GM18519 (cell line): ENCODE results near the gene MTX3.

Experiments used
- ATAC-seq: cut with Tn5 transposase; IDR thresholded peaks from one replicate; pipeline ENCODE4 v1.9.1; 2021; ENCODE audit warnings: mild to moderate bottlenecking, moderate library complexity; ENCODE audit not compliant: unreplicated experiment, low FRiP score

MTX3 gene

DNA sequence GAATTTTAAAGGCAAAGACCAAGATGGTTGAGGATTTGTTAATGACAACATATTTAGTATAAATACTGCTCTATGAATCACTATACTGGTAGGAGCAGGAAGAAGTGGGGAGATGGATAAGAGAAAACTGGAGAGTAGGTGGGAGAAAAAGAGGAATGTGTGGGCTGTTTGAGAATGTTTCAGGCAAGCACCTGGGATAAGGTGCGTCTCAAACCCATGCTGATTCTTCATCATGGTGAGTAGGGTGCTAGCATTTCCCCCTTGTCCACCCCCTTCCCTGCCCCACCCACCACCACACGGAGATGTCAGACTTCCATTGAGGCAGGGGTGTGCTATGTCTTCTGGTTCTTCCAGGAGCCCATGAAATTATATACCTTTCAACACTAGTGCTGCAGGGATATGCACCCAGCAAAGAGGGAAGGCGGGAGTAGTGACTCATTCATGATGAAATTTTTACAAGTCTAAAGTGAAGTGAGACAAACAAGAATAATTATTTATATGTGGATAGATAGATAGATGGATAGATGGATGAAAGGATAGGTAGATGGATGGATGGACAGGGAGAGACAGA is 54.3 kb downstream of the MTX3 start:
- no peak for ATAC-seq

DNA sequence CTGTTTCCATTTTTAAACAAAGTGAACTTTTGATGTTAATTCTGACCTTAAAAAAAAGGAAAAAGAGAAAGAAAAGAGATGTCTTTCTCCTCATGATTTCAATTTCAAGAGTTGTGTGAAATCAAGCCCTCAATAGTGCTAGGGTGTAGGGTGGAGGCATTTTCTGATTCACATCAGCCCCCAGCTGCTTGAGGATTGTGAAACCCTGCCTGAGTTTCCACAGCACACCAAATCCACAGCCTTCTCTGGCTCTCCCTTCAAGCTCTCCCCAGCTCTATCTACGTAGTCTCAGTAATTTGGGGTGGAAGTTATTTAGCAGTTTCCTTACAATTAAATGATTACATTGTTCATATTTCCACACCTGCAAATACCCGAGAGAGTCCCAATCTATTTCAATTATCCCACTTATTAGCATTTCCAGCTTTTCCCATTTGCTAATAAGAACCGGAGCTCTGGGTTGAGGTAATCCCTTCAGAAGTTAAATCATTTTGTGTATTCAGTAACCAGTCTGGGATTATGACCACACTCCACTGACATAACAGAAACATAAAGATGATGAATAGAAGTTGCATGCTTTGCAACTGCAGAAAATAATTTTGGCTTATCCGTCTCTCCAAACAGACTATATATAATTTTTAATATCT is 54.9 kb downstream of the MTX3 start:
- no peak for ATAC-seq

DNA sequence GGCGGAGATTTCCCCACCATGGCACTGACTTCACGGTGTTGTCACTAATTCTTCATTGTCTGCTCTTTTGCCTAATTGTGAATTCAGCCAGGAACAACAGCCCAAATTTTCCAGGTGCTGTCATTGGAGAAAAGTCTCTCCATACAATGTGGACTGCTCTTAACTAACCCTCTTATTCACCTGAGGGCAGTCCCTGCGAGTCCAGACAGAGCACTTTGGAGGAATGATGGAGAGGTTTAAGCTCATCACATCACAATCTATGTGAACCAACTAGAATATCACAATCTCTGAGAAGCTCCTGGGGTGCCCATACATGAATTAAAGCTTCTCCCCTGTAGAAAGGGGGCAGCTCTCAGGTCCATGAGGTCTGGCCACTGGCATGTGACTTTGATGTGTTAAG is 56.4 kb downstream of the MTX3 start:
- no peak for ATAC-seq

DNA sequence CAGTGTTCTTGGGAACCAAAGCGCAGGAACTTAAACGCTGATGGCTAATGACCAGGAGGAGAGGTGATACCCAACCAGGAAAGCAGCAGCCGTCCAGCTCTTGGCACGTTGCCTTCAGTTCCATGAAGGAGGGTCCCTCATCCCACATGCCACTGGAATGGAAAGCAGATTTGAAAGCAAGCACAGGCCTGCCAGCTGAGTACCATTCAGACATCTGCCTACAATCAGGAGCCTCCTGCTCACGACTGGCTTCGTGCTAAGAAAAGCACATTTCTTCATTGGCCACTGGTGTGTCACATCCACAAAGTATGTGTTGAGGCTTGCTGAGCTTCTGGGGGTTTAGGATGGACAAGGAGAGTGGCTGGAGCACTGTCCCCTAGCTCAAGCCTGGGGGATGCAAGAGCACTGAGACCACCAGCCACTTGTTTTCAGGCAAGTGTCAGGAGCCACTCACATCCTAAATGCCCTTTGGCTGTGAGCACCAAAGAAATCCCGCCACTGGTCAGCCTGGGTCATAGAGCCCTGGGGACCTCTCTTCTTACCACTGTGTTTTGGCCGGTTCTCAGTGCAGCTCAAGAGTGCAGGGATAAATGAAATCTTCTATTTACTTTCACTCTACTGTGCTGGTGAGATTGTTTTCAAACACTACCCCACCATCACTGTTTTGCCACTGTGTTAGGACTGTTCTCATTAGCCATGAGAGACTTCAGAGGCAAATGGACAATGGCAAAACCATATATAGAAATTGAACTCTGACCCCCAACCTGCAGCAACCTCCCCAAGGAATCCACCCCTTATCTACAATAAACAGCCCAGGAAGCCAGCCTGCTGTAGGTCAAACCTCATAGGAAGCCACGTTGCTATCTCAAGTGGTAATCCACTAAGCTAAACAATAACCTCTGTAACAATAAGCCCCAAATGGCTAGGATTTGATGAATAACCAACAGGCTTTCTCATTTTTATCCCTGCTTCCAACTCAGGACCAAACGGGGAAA is 58.3 kb downstream of the MTX3 start:
- ATAC-seq = no peak

DNA sequence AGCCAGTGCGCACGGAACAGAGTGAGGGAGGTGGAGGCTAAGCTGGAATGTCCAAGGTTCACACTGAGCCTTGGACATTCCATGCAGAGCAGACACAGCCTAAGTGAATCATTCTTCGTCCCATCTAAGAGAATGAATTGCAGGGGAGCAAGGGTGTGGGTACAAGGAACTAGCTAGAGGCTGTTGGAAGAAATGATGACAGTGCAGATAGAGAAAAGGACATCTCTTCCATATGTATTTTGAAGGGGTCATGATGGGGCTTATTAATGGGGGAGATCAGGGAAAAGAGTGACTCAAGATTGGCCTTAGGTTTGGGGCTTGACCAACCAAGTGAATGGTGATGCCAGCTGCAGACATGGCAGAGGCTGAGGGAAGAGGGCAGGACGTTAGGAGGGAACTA is 59.2 kb downstream of the MTX3 start:
- no peak for ATAC-seq

DNA sequence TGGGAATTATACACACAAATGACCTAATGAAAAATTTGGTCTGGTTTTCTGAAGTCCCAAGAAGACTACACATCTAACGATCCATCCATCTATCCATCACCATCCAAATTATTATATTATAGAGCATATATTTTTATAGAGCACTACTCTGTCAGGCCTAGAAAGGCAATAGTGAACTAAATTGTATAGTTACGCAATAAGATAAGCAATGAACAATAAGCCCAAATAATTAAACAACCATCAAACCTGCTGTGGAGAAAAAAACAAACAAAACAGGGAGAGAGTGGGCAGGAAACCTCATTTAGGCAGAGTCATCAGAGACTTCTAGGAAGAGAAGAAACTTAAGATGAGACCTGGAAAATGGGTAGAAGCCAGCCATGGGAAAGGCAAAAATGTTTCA is 59.7 kb downstream of the MTX3 start:
- ATAC-seq = no peak

DNA sequence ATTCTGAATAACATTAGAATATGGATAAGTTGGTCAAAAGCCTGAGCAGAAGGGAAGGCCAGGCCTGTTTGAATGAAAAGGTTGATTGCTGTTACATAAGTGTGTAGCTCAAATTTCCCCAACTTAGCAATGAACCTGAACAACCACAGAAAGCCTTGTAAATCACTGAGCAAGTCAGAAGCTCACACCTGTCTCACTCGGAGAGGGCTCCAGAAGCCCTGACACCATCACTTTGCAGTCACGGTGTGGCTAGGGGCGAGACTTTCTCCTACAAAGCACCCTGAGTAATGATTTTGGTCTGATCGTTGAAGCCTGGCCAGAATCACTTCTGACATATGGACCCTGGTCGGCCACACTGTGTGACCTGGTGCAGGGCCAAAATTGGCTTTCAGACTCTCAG is 62.0 kb downstream of the MTX3 start:
- no peak for ATAC-seq
